Pancreas (tissue), 10 donors: ENCODE measurements around the gene RXRA. TPM values are rescaled to one million over a fixed set of nuclear protein-coding genes. Genes with fewer than 3 reads are reported as not detected.
A peak's percentile ranks its signal among the peaks of the same experiment; 100 is the strongest.

Experiments used
- ATAC-seq, 4 donors: fragments of 200-7000 bp; cut with Tn5 transposase; one replicate each; pipeline versions ENCODE4 v1.8.0 to v1.9.1; 2020; ENCODE audit warnings: mild to moderate bottlenecking in 4 of 4, moderate library complexity in 4 of 4
- DNase-seq, 6 donors: peaks; one replicate each; pipeline ENCODE4 v3.0.0-alpha.2; 2020
- FAIRE-seq: peaks from 2 replicates; lab custom pipeline; 2012; peaks lifted over from hg19 to GRCh38; lab: Jason Lieb, UNC
- H3K27ac ChIP-seq, 4 donors: fragments of 200-600 bp; sonication (generic); 1 replicate in 3 of 4; 2 replicates in 1 of 4; pipeline versions ENCODE4 v1.5.0 to v1.8.0; 2020
- H3K27me3 ChIP-seq, 4 donors: fragments of 200-600 bp; one replicate each; pipeline ENCODE4 v1.8.0; 2021
- H3K36me3 ChIP-seq, 3 donors: fragments of 200-600 bp; sonication (generic) in 1 of 3; one replicate each; pipeline versions ENCODE4 v1.5.0 to v1.8.0; 2020 to 2021
- H3K4me1 ChIP-seq, 3 donors: fragments of 200-600 bp; one replicate each; pipeline ENCODE4 v1.8.0; 2021
- H3K4me3 ChIP-seq, 4 donors: fragments of 200-600 bp; sonication (generic) in 2 of 4; one replicate each; pipeline versions ENCODE4 v1.5.0 to v1.8.0; 2020 to 2021
- H3K9me3 ChIP-seq, 4 donors: fragments of 200-600 bp; one replicate each; pipeline ENCODE4 v1.8.0; 2021
- WGBS, 2 donors: extraction: QIAGEN DNeasy Blood & Tissue Kit; methylation state at CpG; one replicate each; pipeline ENCODE4 v1.1.7; 2013; 5-methylcytosine and 5-hydroxymethylcytosine counted together
- intact Hi-C, 3 donors: fragments of 100-400 bp; cut with DNase I; formaldehyde crosslinking; loops; one replicate each; pipeline versions ENCODE4 v1.11.1 to v1.14.2; 2022
- polyA plus RNA-seq, 2 donors: library from polyadenylated mRNA; stranded (reverse); fragments of 200-250 nt; gene quantifications; one replicate each; pipeline ENCODE4 v1.2.3, GENCODE V29; 2013
- total RNA-seq, 6 donors: library from RNA; stranded (reverse); fragmentation: NEBNext Ultra II Directional in 4 of 6; extraction: Animal tissue kit (Norgen Biotek cat#: 25700) in 4 of 6; gene quantifications; one replicate each; pipeline versions ENCODE4 v1.2.1 to v1.2.4, GENCODE V29; 2021 to 2023
- TF ChIP-seq, protein P1 (sequence below), 4 donors: fragments of 200-600 bp; sonication (generic) in 3 of 4; IDR thresholded peaks; one replicate each; pipeline versions ENCODE4 v1.5.0 to v1.8.0; 2021; ENCODE audit warnings: antibody characterized with exemption in 4 of 4
- donor health status: healthy with polysubstance abuse.
- donor health status: DM: no; HTN: no; CAD: no; lungs with moderate emphysema.
- donor health status: DM: no; HTN: no; CAD: no.
- donor health status: control.
- donor health status: control.
- donor health status: Bipolar disorder and iron deficiency.
- donor health status: DM: yes; HTN: yes; CAD: no.
- donor health status: DM: no; HTN: no; CAD: no.
- donor health status: DM: no; HTN: no; CAD: no.
- donor health status: DM: yes; HTN: yes; CAD: no.

The RXRA gene
- total and polyA plus RNA-seq, 8 donors: 20.2 to 35.1 (median 22.9) TPM

DNA sequence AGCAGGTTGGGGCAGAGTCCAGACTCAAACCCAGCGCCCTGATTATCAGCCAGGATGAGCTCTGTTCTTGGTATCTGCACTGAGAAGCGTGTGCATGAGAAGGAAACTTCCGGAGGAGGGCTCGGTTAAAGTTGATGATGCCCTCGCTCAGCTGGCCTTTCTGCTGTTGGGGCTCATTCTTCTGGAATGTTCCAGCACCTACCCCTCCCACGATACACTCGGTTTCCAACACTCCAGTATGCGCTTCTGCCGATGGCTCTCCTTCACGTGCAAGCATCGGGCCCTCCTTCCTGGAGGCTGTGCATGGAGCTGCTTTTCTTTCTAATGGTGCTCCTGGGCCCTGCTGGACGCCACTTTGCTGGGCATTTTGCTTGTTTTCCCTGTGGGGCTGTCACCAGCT, 134.0 kb downstream of the RXRA start:
- H3K36me3 ChIP-seq: no peaks in the 10 kb centered on the region

DNA sequence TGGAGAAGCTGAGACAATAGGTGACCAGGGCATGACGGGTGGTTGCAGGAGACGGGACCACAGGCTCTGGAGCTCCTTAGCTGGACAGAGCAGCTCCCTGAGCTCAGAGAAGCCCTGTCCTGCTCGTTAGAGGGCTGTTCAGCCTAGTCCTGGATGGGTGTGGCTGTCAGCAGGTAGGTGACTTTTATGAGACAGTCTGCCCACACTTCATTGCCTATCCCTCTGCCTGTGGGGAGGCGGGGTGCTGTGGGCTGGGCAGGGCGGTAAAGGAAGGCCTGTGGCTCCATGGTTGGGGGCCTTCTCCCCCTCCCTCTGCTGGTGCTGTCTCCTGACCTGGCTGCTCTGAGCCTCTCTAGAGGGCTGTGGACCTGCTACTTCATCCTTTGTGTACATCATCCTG, 134.6 kb downstream of the RXRA start:
- H3K27me3 ChIP-seq: no peaks in the 10 kb centered on the region
- H3K9me3 ChIP-seq: no peaks in the 10 kb centered on the region
- no peaks in the 10 kb centered on the region for H3K36me3 ChIP-seq
- ATAC-seq: no peak
- no peak overlapping the region for H3K4me3 ChIP-seq
- H3K4me1 ChIP-seq: no peaks in the 10 kb centered on the region
- no peak overlapping the region for H3K27ac ChIP-seq
- no peak for FAIRE-seq
- TF ChIP-seq, protein P1, sequence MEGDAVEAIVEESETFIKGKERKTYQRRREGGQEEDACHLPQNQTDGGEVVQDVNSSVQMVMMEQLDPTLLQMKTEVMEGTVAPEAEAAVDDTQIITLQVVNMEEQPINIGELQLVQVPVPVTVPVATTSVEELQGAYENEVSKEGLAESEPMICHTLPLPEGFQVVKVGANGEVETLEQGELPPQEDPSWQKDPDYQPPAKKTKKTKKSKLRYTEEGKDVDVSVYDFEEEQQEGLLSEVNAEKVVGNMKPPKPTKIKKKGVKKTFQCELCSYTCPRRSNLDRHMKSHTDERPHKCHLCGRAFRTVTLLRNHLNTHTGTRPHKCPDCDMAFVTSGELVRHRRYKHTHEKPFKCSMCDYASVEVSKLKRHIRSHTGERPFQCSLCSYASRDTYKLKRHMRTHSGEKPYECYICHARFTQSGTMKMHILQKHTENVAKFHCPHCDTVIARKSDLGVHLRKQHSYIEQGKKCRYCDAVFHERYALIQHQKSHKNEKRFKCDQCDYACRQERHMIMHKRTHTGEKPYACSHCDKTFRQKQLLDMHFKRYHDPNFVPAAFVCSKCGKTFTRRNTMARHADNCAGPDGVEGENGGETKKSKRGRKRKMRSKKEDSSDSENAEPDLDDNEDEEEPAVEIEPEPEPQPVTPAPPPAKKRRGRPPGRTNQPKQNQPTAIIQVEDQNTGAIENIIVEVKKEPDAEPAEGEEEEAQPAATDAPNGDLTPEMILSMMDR (IDR thresholded peaks at IDR 0.05): no peak
- peak in 1 of 6 donors; percentile 23 for DNase-seq
- intact Hi-C loops: no loop called here
- 63 to 69% methylated on average over 5 of the region's 5 CpGs for WGBS, 2 donors

More for the DNA sequence above, 134.0 kb downstream of the RXRA start:
- no peaks in the 10 kb centered on the region for H3K9me3 ChIP-seq
- intact Hi-C loops: no loop called here
- no peak for DNase-seq
- ATAC-seq: no peak
- H3K4me1 ChIP-seq: no peaks in the 10 kb centered on the region
- no peak overlapping the region for H3K4me3 ChIP-seq
- FAIRE-seq: no peak
- 81 to 85% methylated on average over 12 of the region's 12 CpGs for WGBS, 2 donors
- no peak overlapping the region for H3K27ac ChIP-seq
- H3K27me3 ChIP-seq: no peaks in the 10 kb centered on the region
- TF ChIP-seq, protein P1 (IDR thresholded peaks at IDR 0.05): no peak

- Histone ChIP-seq H3K9me3 (no peaks in the 10 kb centered on the region), H3K4me3 (no peak overlapping the region), H3K27ac (no peak overlapping the region), H3K4me1 (no peaks in the 10 kb centered on the region), H3K27me3 (no peaks in the 10 kb centered on the region), H3K36me3 (no peaks in the 10 kb centered on the region)
- DNase-seq (peak in 1 of 6 donors; percentile 32), ATAC-seq (no peak), FAIRE-seq (no peak)
- TF ChIP-seq, protein P1 (IDR thresholded peaks at IDR 0.05): no peak
- WGBS, 2 donors: 80 to 89% methylated on average over 8 of the region's 8 CpGs
- intact Hi-C loops: no loop called here
Observed at GRCh38 chr9:134461426-134461982, 135.2 kb downstream of the RXRA start.

- Histone ChIP-seq H3K27ac (no peak overlapping the region), H3K27me3 (no peaks in the 10 kb centered on the region), H3K4me1 (no peaks in the 10 kb centered on the region), H3K4me3 (no peak overlapping the region), H3K36me3 (no peaks in the 10 kb centered on the region), H3K9me3 (no peaks in the 10 kb centered on the region)
- FAIRE-seq (no peak), ATAC-seq (no peak), DNase-seq (peak in 1 of 6 donors; percentile 41)
- TF ChIP-seq, protein P1 (IDR thresholded peaks at IDR 0.05): no peak
- intact Hi-C loops: no loop called here
- WGBS, 2 donors: 38 to 43% methylated on average over 13 of the region's 13 CpGs
Observed at GRCh38 chr9:134462318-134462717, 136.1 kb downstream of the RXRA start.

DNA sequence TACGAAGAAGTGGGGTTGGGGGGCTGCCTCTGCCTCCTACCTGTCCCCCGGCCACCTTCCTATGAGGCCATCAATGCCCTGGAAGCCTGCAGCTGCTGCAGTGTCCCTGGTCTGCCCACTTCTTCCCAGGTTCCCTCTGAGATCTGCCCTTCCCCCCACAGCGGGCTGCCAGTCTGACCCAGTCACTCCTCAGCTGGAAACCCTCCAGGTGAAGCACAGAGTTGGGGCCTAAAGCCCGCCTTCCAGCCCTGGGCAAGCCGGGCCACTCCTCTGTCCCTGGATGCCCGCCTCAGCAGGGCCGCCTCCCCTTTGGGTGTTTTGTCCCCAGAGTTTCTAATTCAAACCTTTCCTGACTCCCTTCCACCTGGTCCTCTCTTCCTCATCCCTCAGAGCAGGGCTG, 137.0 kb downstream of the RXRA start:
- no peaks in the 10 kb centered on the region for H3K36me3 ChIP-seq
- H3K9me3 ChIP-seq: no peaks in the 10 kb centered on the region
- peak in 1 of 6 donors; percentile 29 for DNase-seq
- H3K27ac ChIP-seq: no peak overlapping the region
- TF ChIP-seq, protein P1 (IDR thresholded peaks at IDR 0.05): no peak
- FAIRE-seq: no peak
- intact Hi-C loops: no loop called here
- ATAC-seq: no peak
- H3K4me3 ChIP-seq: no peak overlapping the region
- 45 to 51% methylated on average over 7 of the region's 7 CpGs for WGBS, 2 donors
- H3K4me1 ChIP-seq: no peaks in the 10 kb centered on the region
- H3K27me3 ChIP-seq: no peaks in the 10 kb centered on the region
